HG03432 (cell line): Measurements from ENCODE around the gene NSMF.

Experiments
- ATAC-seq: cut with Tn5 transposase; IDR thresholded peaks from one replicate; pipeline ENCODE4 v1.9.1; 2021; ENCODE audit warnings: mild to moderate bottlenecking, moderate library complexity; ENCODE audit not compliant: unreplicated experiment

NSMF gene

DNA sequence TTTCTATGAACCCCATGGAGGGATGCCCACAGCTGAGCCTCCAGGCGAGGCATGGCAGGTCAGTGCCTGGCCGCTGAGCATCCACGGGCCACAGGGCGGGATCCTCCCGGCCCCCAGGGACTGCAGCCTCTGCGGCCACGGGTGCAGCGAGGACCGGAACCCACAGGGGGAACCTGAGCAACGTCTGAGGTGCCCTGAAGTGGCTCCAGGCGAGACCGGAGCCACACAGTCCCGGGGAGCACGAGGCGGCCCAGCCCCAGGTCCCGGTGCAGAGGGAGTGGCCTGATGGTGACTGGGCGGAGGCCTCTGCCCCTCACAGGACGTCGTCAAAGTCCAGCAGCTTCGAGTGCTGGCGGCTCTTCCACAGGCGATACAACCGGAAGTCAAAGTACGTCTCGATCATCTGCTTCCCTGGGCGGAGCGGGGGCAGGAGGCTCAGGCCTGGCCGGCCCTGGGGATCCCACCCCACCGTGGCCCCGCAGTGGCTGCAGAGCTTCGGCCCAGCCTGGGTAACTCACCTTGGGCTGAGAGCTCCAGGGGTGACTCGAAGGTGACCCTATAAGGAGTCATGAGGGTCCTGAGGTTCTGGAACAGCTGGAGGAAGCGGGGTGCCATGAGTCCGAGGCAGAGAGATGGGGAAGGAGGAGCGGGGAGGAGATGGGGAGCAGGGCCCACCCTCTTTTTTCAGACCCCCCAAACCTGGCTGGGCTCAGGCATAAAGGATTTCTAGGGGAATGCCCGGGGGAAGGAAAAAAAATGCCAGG lies 9.9 kb downstream of the NSMF start:
- ATAC-seq = no peak

DNA sequence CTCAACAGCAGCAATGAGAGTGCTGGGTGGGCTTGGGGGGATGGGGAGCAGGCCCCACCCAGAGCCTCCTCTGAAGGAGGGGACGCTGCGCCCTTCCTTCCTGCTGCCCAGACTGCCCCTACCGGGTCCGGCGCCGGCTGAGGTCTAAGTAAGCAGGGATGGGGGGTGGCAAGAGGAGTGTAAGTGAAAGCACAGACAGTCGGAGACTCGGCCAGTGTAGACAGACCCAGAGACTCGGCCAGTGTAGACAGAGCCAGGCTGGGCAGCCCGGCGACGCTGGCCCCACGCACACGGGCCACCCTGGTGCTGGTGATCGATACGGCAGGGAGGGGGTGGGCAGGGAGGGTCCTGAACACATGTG lies 10.6 kb downstream of the NSMF start:
- no peak for ATAC-seq

DNA sequence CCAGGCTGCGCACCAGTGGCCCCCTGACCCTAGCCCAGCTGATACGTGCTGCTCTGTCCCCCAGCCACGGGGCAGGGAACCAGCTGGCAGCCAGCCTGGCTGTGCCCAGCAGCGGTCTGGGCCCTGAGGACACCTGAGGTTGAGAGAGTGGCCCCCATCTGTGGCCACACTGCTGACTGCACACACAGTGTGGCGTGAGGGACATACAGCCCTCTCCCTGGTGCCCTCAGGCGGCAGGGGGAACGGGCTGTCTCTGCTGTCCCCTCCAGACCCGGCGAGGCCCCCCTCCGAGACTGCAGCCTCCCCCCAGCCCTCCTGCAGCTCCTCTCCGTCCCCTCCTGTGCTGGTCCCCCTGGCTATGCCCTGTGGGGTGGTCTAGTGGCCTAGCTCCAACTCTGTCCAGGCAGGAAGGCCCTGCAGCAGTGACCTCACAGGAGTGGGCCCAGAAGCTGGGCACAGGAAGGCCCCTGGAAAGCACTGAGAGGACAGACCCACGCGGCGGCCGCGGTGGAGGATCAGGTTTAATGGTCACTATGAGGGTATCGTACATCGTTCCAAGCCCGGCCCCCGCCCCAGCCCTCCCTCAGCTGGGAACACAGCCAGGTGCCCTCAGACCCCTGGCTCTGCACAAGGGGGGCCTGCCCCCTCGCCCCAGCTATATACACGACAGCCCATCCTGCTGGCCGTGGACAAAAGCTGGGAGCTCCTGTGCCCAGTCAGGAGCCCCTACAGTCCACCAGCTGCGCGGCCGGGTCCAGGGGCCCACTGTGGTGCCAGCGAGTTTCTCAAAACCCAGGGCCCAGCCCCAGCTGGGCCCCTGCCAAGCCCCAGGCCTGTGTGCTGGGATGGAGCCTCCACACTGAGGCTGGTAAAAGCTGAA lies 11.2 kb downstream of the NSMF start:
- no peak for ATAC-seq

- no peak for ATAC-seq
These were observed 12.2 kb downstream of the NSMF start for GRCh38 chr9:137446851-137447471.

DNA sequence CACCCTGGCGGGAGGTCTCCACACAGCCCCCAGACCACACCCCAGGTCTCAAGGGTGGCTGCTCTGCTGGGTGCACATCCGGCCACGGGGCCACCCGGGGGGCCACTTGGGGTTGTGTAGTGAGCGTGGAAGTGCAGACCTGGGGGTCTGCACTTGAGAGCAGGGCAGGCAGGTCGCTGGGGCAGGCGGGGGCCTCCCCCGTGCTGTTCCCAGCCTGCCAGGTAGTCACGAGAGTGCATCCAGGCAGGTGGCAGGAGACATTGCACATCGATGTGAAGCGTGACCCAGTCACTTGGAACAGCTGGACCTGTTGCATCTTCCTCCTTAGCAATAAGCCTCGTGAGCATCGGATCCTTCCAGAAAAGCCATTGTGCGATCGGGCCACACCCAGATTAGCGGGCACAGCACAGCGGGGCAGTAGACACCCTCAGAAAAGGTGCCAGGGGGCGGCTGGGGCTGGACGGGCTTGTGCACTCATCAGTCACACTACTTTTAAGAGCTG lies 13.2 kb downstream of the NSMF start:
- no peak for ATAC-seq

DNA sequence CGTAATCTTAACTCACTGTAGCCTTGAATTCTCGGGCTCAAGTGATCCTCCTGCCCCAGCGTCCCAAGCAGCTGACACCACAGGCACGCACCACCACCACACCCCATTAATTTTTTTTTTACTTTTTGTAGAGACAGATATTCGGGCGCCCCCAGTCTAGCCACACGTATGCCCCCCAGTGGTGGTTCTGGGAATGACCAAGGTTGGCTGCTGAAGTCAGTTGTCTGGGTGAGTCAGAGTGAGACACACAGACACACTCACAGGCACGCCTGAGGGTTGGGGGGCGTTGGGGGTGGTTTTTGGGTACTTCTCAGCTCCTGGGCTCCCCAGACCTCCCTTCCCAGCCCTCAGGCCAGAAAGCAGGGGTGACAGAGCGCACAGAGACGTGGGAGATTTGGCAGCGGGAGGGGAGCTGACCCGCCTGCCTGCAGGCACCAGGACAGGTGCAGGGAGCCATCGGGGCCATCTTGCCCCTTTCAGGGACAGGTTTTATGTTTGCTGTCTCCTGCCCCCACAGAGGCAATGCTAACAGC lies 13.8 kb downstream of the NSMF start:
- peak; percentile 59 for ATAC-seq

- ATAC-seq = no peak
These were observed 14.9 kb downstream of the NSMF start for GRCh38 chr9:137444106-137444790.

DNA sequence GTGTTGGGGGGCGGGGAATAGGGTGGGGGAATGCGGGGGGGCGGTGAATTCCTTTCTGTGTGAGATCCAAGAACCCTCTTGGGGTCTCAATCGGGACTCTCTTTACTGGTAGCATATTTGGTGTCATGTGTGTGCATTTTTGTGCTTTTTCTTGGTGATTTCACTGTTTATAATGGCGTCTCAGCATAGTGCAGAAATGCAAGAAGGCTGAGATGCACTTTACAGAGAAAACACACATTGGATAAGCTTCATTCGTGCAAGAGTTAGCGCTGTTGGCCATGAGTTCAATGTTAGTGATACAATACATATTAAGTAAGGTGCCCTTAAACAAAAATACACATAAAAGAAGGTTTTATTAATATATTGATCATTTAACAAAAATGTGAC lies 17.2 kb downstream of the NSMF start:
- ATAC-seq = no peak

GRCh38 chr9:137441289-137441934 lies 17.7 kb downstream of the NSMF start, which contains the start of gene ENTPD8:
TSS of gene ENTPD8 (minus strand) at chr9:137441357. CDS start at chr9:137438285, 3,072 bp downstream.
- no peak for ATAC-seq

GRCh38 chr9:137439158-137439714 lies 19.9 kb downstream of the NSMF start:
- no peak for ATAC-seq

GRCh38 chr9:137438591-137439157 lies 20.5 kb downstream of the NSMF start:
- no peak for ATAC-seq

DNA sequence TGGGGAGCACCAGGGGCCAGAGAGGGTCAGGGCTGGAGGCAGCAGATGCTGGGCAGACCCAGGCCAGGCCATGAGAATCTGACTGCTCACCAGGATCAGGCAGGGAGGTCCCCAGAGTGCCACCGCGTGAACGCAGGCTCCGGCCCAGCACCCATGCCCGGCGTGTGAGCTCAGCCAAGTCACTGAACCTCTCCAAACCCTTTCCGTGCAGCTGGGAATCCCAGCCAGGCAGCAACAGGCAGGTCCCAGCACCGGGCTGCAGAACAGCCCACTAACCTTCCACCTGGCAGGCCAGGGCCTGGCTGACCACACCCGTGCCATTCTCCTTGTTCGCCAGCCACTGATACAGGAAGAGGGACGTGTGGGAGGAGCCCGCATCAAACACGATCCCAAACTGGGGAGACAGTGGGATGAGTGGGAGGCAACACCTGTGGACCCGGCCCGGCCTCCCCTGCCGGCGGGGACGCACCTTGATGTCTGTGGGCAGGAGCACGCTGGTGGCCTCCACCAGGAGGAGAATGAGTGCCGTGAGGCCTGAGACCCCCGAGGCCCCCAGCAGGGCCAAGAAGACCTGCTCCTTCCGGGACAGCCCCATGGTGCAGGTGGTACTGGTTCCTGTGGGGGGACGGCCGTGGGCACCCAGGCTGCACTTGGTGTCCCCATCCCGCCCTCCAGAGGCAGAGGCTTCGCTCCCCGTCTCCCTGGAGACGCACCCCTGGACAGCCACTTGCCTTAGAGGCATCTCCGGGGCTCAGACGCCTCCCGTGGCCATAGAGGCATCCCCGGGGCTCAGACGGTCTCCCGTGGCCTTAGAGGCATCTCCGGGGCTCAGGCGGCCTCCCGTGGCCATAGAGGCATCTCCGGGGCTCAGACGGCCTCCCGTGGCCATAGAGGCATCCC lies 21.2 kb downstream of the NSMF start:
- no peak for ATAC-seq

DNA sequence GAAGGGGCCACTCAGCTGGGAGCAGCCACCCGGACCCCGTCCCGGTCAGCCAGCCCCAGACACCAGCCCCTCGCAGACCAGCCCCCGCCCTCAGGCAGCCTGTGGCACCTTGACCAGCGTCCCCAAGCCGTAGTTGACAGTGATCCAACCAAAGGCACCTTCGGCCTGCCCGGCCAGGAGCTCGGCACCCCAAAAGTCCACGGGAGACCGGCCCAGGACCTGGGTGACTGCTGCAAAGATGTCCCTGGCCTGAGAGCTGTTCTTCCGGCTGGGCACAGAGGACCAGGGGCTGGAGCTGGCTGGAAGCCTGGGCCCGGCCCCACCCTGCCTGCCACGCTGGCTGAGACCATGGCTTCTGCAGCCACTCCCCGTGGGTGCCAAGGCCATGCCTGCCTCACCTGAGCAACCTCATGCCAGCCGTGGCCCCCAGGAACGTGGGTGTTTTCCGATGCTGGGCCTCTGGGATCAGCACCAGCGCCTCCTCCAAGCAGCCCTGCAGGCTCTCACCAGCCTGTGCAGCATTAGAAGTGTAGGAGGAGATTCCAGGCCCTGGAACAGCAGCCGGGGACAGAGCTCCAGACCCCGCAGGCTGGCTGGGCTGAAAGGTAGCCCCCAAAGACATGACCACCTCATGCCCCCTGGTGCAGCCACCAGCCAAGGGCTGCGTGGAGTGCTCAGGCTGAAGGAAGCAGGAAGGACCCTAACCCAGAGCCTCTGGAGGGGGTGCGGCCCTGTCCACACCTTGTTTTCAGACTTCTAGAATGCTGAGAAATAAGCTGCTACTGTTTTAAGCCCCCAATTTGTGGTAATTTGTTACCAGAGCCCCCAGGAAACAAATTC lies 22.2 kb downstream of the NSMF start:
- no peak for ATAC-seq

- ATAC-seq = no peak
These were observed 23.0 kb downstream of the NSMF start for GRCh38 chr9:137435980-137436760.

- ATAC-seq = no peak
These were observed 23.7 kb downstream of the NSMF start for GRCh38 chr9:137435381-137435891.

- ATAC-seq = no peak
These were observed 24.4 kb downstream of the NSMF start for GRCh38 chr9:137434498-137435380.
